Esophagus mucosa (tissue), 1 donor: Measurements from ENCODE around the gene PLCB2. TPM values are rescaled to one million over a fixed set of nuclear protein-coding genes. Genes with fewer than 3 reads are reported as not detected.

Source experiments
- ATAC-seq: fragments of 200-7000 bp; cut with Tn5 transposase; one replicate; pipeline ENCODE4 v1.9.1; 2020
- total RNA-seq: library from RNA; stranded (reverse); gene quantifications from one replicate; pipeline ENCODE4 v1.2.4, GENCODE V29; 2023
- donor health status: DM: yes; HTN: yes; CAD: no.

The PLCB2 gene
- total RNA-seq, 1 donor from 2014 or later = 4.2 TPM

GRCh38 chr15:40270246-40270995, 37.3 kb downstream of the PLCB2 start:
- no peak for ATAC-seq

- ATAC-seq = no peak
Observed at GRCh38 chr15:40269604-40270003, 38.1 kb downstream of the PLCB2 start.

GRCh38 chr15:40267670-40268069, 40.1 kb downstream of the PLCB2 start:
- ATAC-seq = no peak

GRCh38 chr15:40266828-40267304, 40.9 kb downstream of the PLCB2 start:
- ATAC-seq = peak; percentile 93

GRCh38 chr15:40265875-40266274, 41.9 kb downstream of the PLCB2 start:
- no peak for ATAC-seq

GRCh38 chr15:40265355-40265754, 42.4 kb downstream of the PLCB2 start:
- no peak for ATAC-seq

- ATAC-seq = no peak
Observed at GRCh38 chr15:40264321-40265153, 43.2 kb downstream of the PLCB2 start.

GRCh38 chr15:40263024-40263754, 44.5 kb downstream of the PLCB2 start:
- ATAC-seq = no peak

- ATAC-seq = peak; percentile 18
Observed at GRCh38 chr15:40259021-40259420, 48.7 kb downstream of the PLCB2 start.

- ATAC-seq = no peak
Observed at GRCh38 chr15:40258544-40258943, 49.2 kb downstream of the PLCB2 start.

GRCh38 chr15:40257656-40258450, 49.9 kb downstream of the PLCB2 start:
- no peak for ATAC-seq

GRCh38 chr15:40256638-40257235, 51.0 kb downstream of the PLCB2 start:
- ATAC-seq = no peak

GRCh38 chr15:40255033-40255432, 52.7 kb downstream of the PLCB2 start:
- no peak for ATAC-seq

GRCh38 chr15:40254452-40254851, 53.3 kb downstream of the PLCB2 start:
- no peak for ATAC-seq

- ATAC-seq = no peak
Observed at GRCh38 chr15:40253167-40253790, 54.5 kb downstream of the PLCB2 start.

- peak; percentile 78 for ATAC-seq
Observed at GRCh38 chr15:40252438-40253166, 55.1 kb downstream of the PLCB2 start.

- ATAC-seq = peak; percentile 2
Observed at GRCh38 chr15:40252141-40252437, 55.6 kb downstream of the PLCB2 start.

GRCh38 chr15:40251486-40252140, 56.1 kb downstream of the PLCB2 start:
- ATAC-seq = no peak

- no peak for ATAC-seq
Observed at GRCh38 chr15:40250771-40251483, 56.8 kb downstream of the PLCB2 start.

GRCh38 chr15:40250304-40250656, 57.5 kb downstream of the PLCB2 start:
- no peak for ATAC-seq
